ENCODE data around the gene SYNE1.

DNA sequence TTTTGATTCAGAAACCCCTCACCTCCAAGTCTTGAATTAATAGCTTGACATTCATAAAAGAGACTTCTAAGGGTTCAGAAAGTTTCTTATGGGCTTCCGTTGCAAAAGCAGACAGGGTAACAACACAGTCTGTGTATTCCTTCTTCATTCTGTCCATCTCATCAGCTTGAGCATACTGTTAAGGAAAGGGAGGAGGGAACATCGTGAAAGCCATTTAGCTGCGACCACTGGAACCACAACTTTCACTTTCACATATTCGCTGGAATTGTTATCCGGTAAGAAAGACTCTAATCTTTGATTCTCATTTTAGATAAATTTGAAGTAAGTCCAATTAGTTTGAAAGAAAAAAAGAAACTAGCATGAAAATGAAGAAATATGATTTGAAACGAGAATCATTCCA, 174.4 kb downstream of the SYNE1 start:
- TF ChIP-seq, protein P1, sequence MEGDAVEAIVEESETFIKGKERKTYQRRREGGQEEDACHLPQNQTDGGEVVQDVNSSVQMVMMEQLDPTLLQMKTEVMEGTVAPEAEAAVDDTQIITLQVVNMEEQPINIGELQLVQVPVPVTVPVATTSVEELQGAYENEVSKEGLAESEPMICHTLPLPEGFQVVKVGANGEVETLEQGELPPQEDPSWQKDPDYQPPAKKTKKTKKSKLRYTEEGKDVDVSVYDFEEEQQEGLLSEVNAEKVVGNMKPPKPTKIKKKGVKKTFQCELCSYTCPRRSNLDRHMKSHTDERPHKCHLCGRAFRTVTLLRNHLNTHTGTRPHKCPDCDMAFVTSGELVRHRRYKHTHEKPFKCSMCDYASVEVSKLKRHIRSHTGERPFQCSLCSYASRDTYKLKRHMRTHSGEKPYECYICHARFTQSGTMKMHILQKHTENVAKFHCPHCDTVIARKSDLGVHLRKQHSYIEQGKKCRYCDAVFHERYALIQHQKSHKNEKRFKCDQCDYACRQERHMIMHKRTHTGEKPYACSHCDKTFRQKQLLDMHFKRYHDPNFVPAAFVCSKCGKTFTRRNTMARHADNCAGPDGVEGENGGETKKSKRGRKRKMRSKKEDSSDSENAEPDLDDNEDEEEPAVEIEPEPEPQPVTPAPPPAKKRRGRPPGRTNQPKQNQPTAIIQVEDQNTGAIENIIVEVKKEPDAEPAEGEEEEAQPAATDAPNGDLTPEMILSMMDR (conservative IDR thresholded peaks at IDR 0.05), result no peak
- no peak for TF ChIP-seq ZFX (IDR thresholded peaks at IDR 0.05)

Measured in C4-2B (cell line).